IMR-90 (cell line): Measurements from ENCODE around the gene NBPF3. TPM values are rescaled to one million over a fixed set of nuclear protein-coding genes. Genes with fewer than 3 reads are reported as not detected.

Source experiments
- ATAC-seq: fragments of 200-7000 bp; cut with Tn5 transposase; 2 replicates; pipeline ENCODE4 v1.9.1; 2020; ENCODE audit warnings: low read depth, mild to moderate bottlenecking, moderate library complexity
- BruUV-seq: library from RNA; stranded (reverse); fragments of 400-500 nt; replicated peaks from 2 replicates; lab custom pipeline; 2021; lab: Mats Ljungman, UMichigan
- CTCF ChIA-PET: fragments of 300-600 bp; formaldehyde crosslinking; extraction: SDS; loops from one replicate; lab custom pipeline; 2021; ENCODE audit warnings: antibody characterized with exemption; lab: Yijun Ruan, JAX
- POLR2A ChIA-PET: fragments of 300-600 bp; sonication (Branson Sonifier 250); formaldehyde crosslinking; loops from one replicate; lab custom pipeline; 2022; ENCODE audit warnings: antibody characterized with exemption; ENCODE audit not compliant: unreplicated experiment; lab: Charles Lee
- DNase-seq: peaks from one replicate; pipeline ENCODE4 v3.0.0; 2013
- H2AFZ ChIP-seq: replicated peaks from 2 replicates; pipeline ENCODE3; 2013; ENCODE audit warnings: low read length, mild to moderate bottlenecking; ENCODE audit not compliant: poor library complexity
- H2AK5ac ChIP-seq: 2 replicates; pipeline ENCODE4 v1.6.1; 2013; ENCODE audit warnings: low read depth, low read length, inconsistent platforms
- H2AK9ac ChIP-seq: replicated peaks from 2 replicates; pipeline ENCODE3; 2013; ENCODE audit warnings: mild to moderate bottlenecking, low read depth, low read length, moderate library complexity; ENCODE audit not compliant: poor library complexity
- H2BK120ac ChIP-seq: 2 replicates; pipeline ENCODE4 v1.6.1; 2013; ENCODE audit warnings: low read depth, low read length, inconsistent platforms
- H2BK15ac ChIP-seq: 3 replicates; pipeline ENCODE4 v1.6.1; 2013; ENCODE audit warnings: low read depth, low read length, inconsistent platforms
- H2BK20ac ChIP-seq: 2 replicates; pipeline ENCODE4 v1.6.1; 2013; ENCODE audit warnings: low read depth, mild to moderate bottlenecking, inconsistent platforms, low read length, moderate library complexity
- H2BK5ac ChIP-seq: 2 replicates; pipeline ENCODE4 v1.6.1; 2013; ENCODE audit warnings: mild to moderate bottlenecking, low read depth, low read length, inconsistent platforms; ENCODE audit not compliant: poor library complexity, severe bottlenecking
- H3K14ac ChIP-seq: replicated peaks from 2 replicates; pipeline ENCODE4 v1.6.1; 2013; ENCODE audit warnings: low read depth, low read length, inconsistent platforms
- H3K18ac ChIP-seq: 2 replicates; pipeline ENCODE4 v1.6.1; 2013; ENCODE audit warnings: low read depth, low read length, control low read depth
- H3K23ac ChIP-seq: 2 replicates; pipeline ENCODE4 v1.6.1; 2013; ENCODE audit warnings: low read depth, low read length, inconsistent platforms
- H3K27ac ChIP-seq: 2 replicates; pipeline ENCODE4 v1.5.1; 2013; ENCODE audit warnings: mild to moderate bottlenecking, control low read depth, low read length; ENCODE audit not compliant: insufficient read depth
- H3K27me3 ChIP-seq: 2 replicates; pipeline ENCODE4 v1.6.1; 2013; ENCODE audit warnings: low read length; ENCODE audit not compliant: control insufficient read depth, insufficient read depth
- H3K36me3 ChIP-seq: 2 replicates; pipeline ENCODE4 v1.6.1; 2013; ENCODE audit warnings: low read length, mixed read lengths; ENCODE audit not compliant: control insufficient read depth, insufficient read depth
- H3K4ac ChIP-seq: 2 replicates; pipeline ENCODE4 v1.6.1; 2013; ENCODE audit warnings: low read depth, low read length, inconsistent platforms
- H3K4me1 ChIP-seq: 2 replicates; pipeline ENCODE4 v1.6.1; 2013; ENCODE audit warnings: low read length, mixed read lengths; ENCODE audit not compliant: control insufficient read depth, insufficient read depth
- H3K4me2 ChIP-seq: 2 replicates; pipeline ENCODE4 v1.6.1; 2013; ENCODE audit warnings: low read depth, mild to moderate bottlenecking, control low read depth, low read length, moderate library complexity
- H3K4me3 ChIP-seq: 2 replicates; pipeline ENCODE4 v1.5.1; 2013; ENCODE audit warnings: low read depth, mild to moderate bottlenecking, control low read depth, low read length, moderate library complexity; ENCODE audit not compliant: insufficient read depth
- H3K56ac ChIP-seq: 2 replicates; pipeline ENCODE4 v1.6.1; 2013; ENCODE audit warnings: low read length, inconsistent platforms; ENCODE audit not compliant: insufficient read depth; ENCODE audit errors: extremely low read depth
- H3K79me1 ChIP-seq, 2 experiments: 2 replicates each; pipeline ENCODE4 v1.6.1; 2013; ENCODE audit warnings: low read length in 2 of 2, inconsistent platforms in 1 of 2, low read depth in 1 of 2
- H3K9ac ChIP-seq: 2 replicates; pipeline ENCODE4 v1.6.1; 2013; ENCODE audit warnings: low read depth, low read length, control low read depth
- H3K9me1 ChIP-seq: 2 replicates; pipeline ENCODE4 v1.6.1; 2013; ENCODE audit warnings: low read length, inconsistent platforms; ENCODE audit not compliant: insufficient read depth
- H3K9me3 ChIP-seq: 2 replicates; pipeline ENCODE4 v1.6.1; 2013; ENCODE audit warnings: low read length; ENCODE audit not compliant: control insufficient read depth, insufficient read depth
- H4K20me1 ChIP-seq: 2 replicates; pipeline ENCODE4 v1.6.1; 2013; ENCODE audit warnings: low read length, inconsistent platforms; ENCODE audit not compliant: insufficient read depth
- H4K5ac ChIP-seq: 2 replicates; pipeline ENCODE4 v1.6.1; 2013; ENCODE audit warnings: mild to moderate bottlenecking, low read depth, low read length, control low read depth
- H4K8ac ChIP-seq, 2 experiments: 2 replicates each; pipeline ENCODE4 v1.6.1; 2013; ENCODE audit warnings: low read depth in 2 of 2, low read length in 2 of 2, control low read depth in 1 of 2, inconsistent platforms in 1 of 2
- H4K91ac ChIP-seq: 2 replicates; pipeline ENCODE4 v1.6.1; 2013; ENCODE audit warnings: low read depth, low read length, inconsistent platforms; ENCODE audit not compliant: insufficient read depth
- CHD1 ChIP-seq: IDR thresholded peaks from 2 replicates; pipeline ENCODE4 v1.6.1; 2012; ENCODE audit warnings: low read depth, low read length, improper control_type of control experiment
- CTCF ChIP-seq: conservative IDR thresholded peaks from 2 replicates; pipeline ENCODE4 v1.5.1; 2012; ENCODE audit warnings: mild to moderate bottlenecking, low read depth, low read length, improper control_type of control experiment
- ELK1 ChIP-seq: fragments of 150-350 bp; IDR thresholded peaks from 2 replicates; pipeline ENCODE4 v1.6.1; 2016; ENCODE audit warnings: low read depth, mild to moderate bottlenecking, low read length, moderate library complexity, borderline replicate concordance
- FOS ChIP-seq: fragments of 150-350 bp; IDR thresholded peaks from 2 replicates; pipeline ENCODE4 v1.6.1; 2016; ENCODE audit warnings: low read depth, low read length
- MAFK ChIP-seq: IDR thresholded peaks from 2 replicates; pipeline ENCODE4 v1.6.1; 2012; ENCODE audit warnings: low read depth, low read length, improper control_type of control experiment
- MAZ ChIP-seq: IDR thresholded peaks from 2 replicates; pipeline ENCODE4 v1.6.1; 2012; ENCODE audit warnings: low read depth, mild to moderate bottlenecking, low read length, improper control_type of control experiment, moderate library complexity, borderline replicate concordance
- MXI1 ChIP-seq: IDR thresholded peaks from 2 replicates; pipeline ENCODE4 v1.6.1; 2012; ENCODE audit warnings: low read depth, mild to moderate bottlenecking, low read length, moderate library complexity, borderline replicate concordance
- NFE2L2 ChIP-seq: fragments of 150-350 bp; IDR thresholded peaks from 2 replicates; pipeline ENCODE4 v1.6.1; 2016; ENCODE audit warnings: low read depth, mild to moderate bottlenecking, low read length
- POLR2A ChIP-seq: IDR thresholded peaks from 2 replicates; pipeline ENCODE4 v1.6.1; 2012; ENCODE audit warnings: mild to moderate bottlenecking, low read depth, low read length
- RAD21 ChIP-seq: IDR thresholded peaks from 2 replicates; pipeline ENCODE4 v1.6.1; 2012; ENCODE audit warnings: low read length, improper control_type of control experiment
- RCOR1 ChIP-seq: IDR thresholded peaks from 2 replicates; pipeline ENCODE4 v1.6.1; 2012; ENCODE audit warnings: mild to moderate bottlenecking, low read length, improper control_type of control experiment; ENCODE audit not compliant: insufficient replicate concordance
- RFX5 ChIP-seq: IDR thresholded peaks from 2 replicates; pipeline ENCODE4 v1.8.0; 2012; ENCODE audit warnings: low read depth, mild to moderate bottlenecking, low read length, moderate library complexity
- SMC3 ChIP-seq: fragments of 150-350 bp; IDR thresholded peaks from 2 replicates; pipeline ENCODE4 v1.6.1; 2016; ENCODE audit warnings: low read depth, mild to moderate bottlenecking, antibody characterized with exemption, low read length, moderate library complexity
- USF2 ChIP-seq: fragments of 150-350 bp; IDR thresholded peaks from 2 replicates; pipeline ENCODE4 v1.6.1; 2017; ENCODE audit warnings: mild to moderate bottlenecking, antibody characterized with exemption, low read length, low read depth
- WGBS, 2 experiments: methylation state at CpG; one replicate each; pipeline versions ENCODE4 v1.1.5 to v1.1.7; 2013; ENCODE audit warnings: missing lambda C conversion rate in 2 of 2; ENCODE audit not compliant: insufficient read length in 1 of 2; ENCODE audit errors: extremely low coverage in 2 of 2; 5-methylcytosine and 5-hydroxymethylcytosine counted together
- dilution Hi-C: fragments of 300-500 bp; cut with HindIII; formaldehyde crosslinking; loops from one replicate; pipeline ENCODE4 v1.14.3; 2018; ENCODE audit warnings: low sequenced_read_pairs; ENCODE audit not compliant: unreplicated experiment
- in situ Hi-C: fragments of 300-500 bp; cut with MboI; formaldehyde crosslinking; loops from 3 replicates; pipeline ENCODE4 v1.14.3; 2019; ENCODE audit warnings: low sequenced_read_pairs, inconsistent platforms, mixed read lengths
- intact Hi-C: fragments of 100-400 bp; cut with micrococcal nuclease; formaldehyde crosslinking; loops from 2 replicates; pipeline ENCODE4 v1.10.0; 2022
- polyA plus RNA-seq, 3 experiments: library from polyadenylated mRNA; depleted of rRNA; stranded (reverse); fragments of >200 nt; gene quantifications; 2 replicates each; pipeline ENCODE4 v1.2.3, GENCODE V29; 2012; ENCODE audit warnings: low replicate concordance in 1 of 3
- total RNA-seq: library from RNA; depleted of rRNA; stranded (reverse); fragments of >200 nt; gene quantifications from 2 replicates; pipeline ENCODE4 v1.2.3, GENCODE V29; 2012

NBPF3 gene
- total and polyA plus RNA-seq, 2 of the 4 experiments (the other 2 are of a cell fraction): 8.7 to 18.8 TPM

- Histone ChIP-seq H2BK5ac (no peak overlapping the region), H2AFZ (no peak overlapping the region), H3K4me1 (peaks cover 2% of the 10 kb centered on the region; the same call in 1 of the 2 replicates), H2BK20ac (no peak overlapping the region), H4K5ac (no peak overlapping the region), H3K9ac (no peak overlapping the region), H4K20me1 (no peaks in the 10 kb centered on the region; the same call in 1 of the 2 replicates), H3K56ac (no peak overlapping the region), H3K4ac (no peak overlapping the region), H2AK5ac (no peak overlapping the region; the same call in 1 of the 2 replicates), H2BK120ac (no peak overlapping the region), H3K18ac (no peak overlapping the region), H3K27me3 (peaks cover 2% of the 10 kb centered on the region), H3K27ac (no peak overlapping the region), H3K36me3 (no peaks in the 10 kb centered on the region), H2AK9ac (no peak overlapping the region), H4K91ac (no peak overlapping the region), H2BK15ac (no peak overlapping the region), H3K4me3 (no peak overlapping the region), H3K4me2 (no peak overlapping the region), H4K8ac (no peak overlapping the region), H3K9me1 (no peaks in the 10 kb centered on the region), H3K14ac (no peak overlapping the region), H3K9me3 (no peaks in the 10 kb centered on the region), H3K79me1 (no peaks in the 10 kb centered on the region), H3K23ac (no peak overlapping the region)
- DNase-seq: no peak
- no TSS peak for BruUV-seq
- ATAC-seq: no peak
- 75% methylated on average over 4 of the region's 5 CpGs; no CpG with 5 or more reads in 1 of the 2 experiments for WGBS, 2 experiments
- TF ChIP-seq FOS (no peak), MAZ (no peak), SMC3 (no peak), MXI1 (no peak), RFX5 (no peak), ELK1 (no peak), POLR2A (no peak), USF2 (no peak), CHD1 (no peak), CTCF (no peak), RAD21 (no peak), RCOR1 (no peak), MAFK (no peak), NFE2L2 (no peak)
- in situ Hi-C loops (no loop called here), intact Hi-C loops (no loop called here), dilution Hi-C loops (no loop called here)
- POLR2A ChIA-PET: no interaction called here
- CTCF ChIA-PET: no interaction called here
Observed at GRCh38 chr1:21524220-21524619, 84.3 kb downstream of the NBPF3 start.
